AG04450 (cell line): Measurements from ENCODE around the gene NR1I2. TPM values are rescaled to one million over a fixed set of nuclear protein-coding genes. Genes with fewer than 3 reads are reported as not detected.

Source experiments
- CTCF ChIA-PET: fragments of 300-600, 350-600 bp; formaldehyde crosslinking; extraction: SDS; loops from one replicate; lab custom pipeline; 2022; ENCODE audit warnings: antibody characterized with exemption, inconsistent platforms; lab: Charles Lee
- POLR2A ChIA-PET: fragments of 350-600 bp; formaldehyde crosslinking; extraction: SDS; loops from one replicate; lab custom pipeline; 2021; ENCODE audit warnings: antibody characterized with exemption, inconsistent platforms; lab: Yijun Ruan, JAX
- DNase-seq: peaks from one replicate; pipeline ENCODE4 v3.0.0-alpha.2; 2011; ENCODE audit warnings: low read depth, low spot score
- H3K27ac ChIP-seq: one replicate; pipeline ENCODE4 v1.5.1; 2012; ENCODE audit warnings: low read depth, low read length, control low read depth
- H3K27me3 ChIP-seq: one replicate; pipeline ENCODE4 v1.6.0; 2012; ENCODE audit warnings: low read length; ENCODE audit not compliant: control insufficient read depth, insufficient read depth
- H3K4me3 ChIP-seq: 2 replicates; pipeline ENCODE4 v1.5.1; 2011; ENCODE audit warnings: mild to moderate bottlenecking, low read depth, low read length, control low read depth
- H3K9me3 ChIP-seq: 2 replicates; pipeline ENCODE4 v1.5.1; 2012; ENCODE audit warnings: low read length; ENCODE audit not compliant: control insufficient read depth, insufficient read depth
- polyA plus RNA-seq: library from polyadenylated mRNA; depleted of rRNA; stranded (reverse); fragments of >200 nt; gene quantifications from 2 replicates; pipeline ENCODE4 v1.2.3, GENCODE V29; 2011
- TF ChIP-seq, protein P1 (sequence below): IDR thresholded peaks from 2 replicates; pipeline ENCODE4 v1.5.1; 2011; ENCODE audit warnings: low read depth, low read length, control low read depth, inconsistent platforms

NR1I2 gene
- polyA plus RNA-seq, 1 experiment: not detected

DNA sequence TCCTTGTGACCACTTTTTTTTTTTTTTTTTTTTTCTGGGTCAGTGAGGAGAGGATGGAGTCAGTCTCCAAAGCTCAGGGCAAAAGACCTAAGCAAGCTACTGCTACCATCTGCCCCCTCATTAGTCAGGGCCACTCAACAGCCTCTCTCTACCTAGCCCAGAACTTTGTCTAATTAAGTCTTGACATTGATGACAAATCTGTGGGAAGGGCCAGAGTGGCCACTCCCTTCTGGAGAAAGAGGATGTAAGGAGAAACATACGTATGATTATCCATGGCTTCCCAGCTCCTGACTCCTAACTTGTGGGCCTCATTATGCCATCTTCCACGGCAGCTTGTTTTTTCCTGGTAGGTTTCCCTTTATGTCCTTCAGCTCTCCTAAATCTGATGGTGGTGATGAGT, 37.9 kb downstream of the NR1I2 start:
- H3K4me3 ChIP-seq: no peak overlapping the region
- CTCF ChIA-PET: interaction anchor here (1.9 kb wide), 1 partner anchor 11 kb away, joined by 7 read pairs; no protein-coding TSS in a partner anchor
- TF ChIP-seq, protein P1, sequence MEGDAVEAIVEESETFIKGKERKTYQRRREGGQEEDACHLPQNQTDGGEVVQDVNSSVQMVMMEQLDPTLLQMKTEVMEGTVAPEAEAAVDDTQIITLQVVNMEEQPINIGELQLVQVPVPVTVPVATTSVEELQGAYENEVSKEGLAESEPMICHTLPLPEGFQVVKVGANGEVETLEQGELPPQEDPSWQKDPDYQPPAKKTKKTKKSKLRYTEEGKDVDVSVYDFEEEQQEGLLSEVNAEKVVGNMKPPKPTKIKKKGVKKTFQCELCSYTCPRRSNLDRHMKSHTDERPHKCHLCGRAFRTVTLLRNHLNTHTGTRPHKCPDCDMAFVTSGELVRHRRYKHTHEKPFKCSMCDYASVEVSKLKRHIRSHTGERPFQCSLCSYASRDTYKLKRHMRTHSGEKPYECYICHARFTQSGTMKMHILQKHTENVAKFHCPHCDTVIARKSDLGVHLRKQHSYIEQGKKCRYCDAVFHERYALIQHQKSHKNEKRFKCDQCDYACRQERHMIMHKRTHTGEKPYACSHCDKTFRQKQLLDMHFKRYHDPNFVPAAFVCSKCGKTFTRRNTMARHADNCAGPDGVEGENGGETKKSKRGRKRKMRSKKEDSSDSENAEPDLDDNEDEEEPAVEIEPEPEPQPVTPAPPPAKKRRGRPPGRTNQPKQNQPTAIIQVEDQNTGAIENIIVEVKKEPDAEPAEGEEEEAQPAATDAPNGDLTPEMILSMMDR: no peak
- H3K27ac ChIP-seq: no peak overlapping the region
- POLR2A ChIA-PET: no interaction called here
- H3K9me3 ChIP-seq: no peaks in the 10 kb centered on the region; the same call in 1 of the 2 replicates
- no peak for DNase-seq
- H3K27me3 ChIP-seq: peaks cover 4% of the 10 kb centered on the region

DNA sequence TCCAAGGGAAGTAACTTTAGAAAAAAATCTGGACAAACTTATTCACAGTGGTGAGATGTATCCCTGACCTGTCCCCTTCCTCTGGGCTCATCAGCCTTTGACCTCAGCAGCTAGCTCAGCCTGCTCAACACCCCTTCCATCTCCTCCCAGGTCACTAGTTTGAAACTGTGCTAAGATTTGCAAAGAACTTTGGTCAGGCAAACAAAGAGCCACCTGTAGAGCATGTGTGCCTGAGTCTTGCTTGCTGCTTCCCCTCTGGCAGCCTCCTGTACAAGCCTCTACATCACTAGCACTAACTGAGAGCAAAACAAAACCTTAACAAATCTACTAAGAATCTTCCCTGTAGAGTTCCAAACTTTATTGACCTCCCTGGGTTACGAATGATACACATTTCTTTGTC, 43.9 kb downstream of the NR1I2 start:
- ChIA-PET POLR2A (no interaction called here), CTCF (interaction anchor here (0.6 kb wide), 1 partner anchor 742 kb away, joined by 3 read pairs; no protein-coding TSS in a partner anchor)
- no peaks in the 10 kb centered on the region for H3K9me3 ChIP-seq
- H3K27ac ChIP-seq: no peak overlapping the region
- DNase-seq: no peak
- TF ChIP-seq, protein P1: no peak
- H3K27me3 ChIP-seq: no peaks in the 10 kb centered on the region
- no peak overlapping the region for H3K4me3 ChIP-seq

DNA sequence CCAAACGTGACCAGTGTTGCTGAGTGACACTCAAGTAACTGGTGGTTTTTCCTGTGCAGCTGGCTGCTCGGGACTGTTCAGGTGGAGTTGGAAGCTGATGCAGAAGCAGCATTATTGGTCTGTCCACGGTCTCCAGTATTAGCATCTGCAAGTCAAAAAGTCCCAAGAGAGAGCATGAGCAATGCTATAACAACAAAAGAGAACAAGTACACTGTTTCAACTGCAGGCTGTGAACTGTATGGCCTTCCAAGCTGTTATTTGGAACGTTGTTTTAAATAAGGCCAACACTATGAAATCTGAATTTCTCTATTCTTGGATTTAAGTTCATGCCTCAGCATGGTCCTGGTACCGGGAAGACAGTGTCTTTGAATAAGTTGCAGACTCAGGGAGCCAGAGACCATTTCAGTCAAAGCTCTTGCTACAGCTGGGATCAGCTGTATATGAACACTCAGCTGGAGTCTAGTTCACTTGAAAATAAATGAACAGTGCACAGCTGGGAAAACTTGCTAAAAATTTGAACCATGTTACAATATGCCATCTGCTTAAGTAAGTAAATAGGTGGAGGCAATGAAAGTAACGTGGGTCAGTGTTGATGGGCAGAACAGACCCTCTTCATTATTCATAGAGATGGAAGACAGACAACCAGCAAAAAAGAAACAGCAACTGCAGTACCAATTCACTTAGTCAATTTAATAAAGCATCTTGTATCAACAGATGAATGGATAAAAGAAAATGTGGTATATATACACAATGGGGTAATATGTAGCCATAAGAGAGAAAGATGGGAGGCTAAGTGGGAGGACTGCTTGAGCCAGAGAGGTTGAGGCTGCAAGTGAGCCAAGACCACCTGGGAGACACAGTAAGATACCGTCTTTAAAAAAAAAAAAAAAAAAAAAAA, 45.1 kb downstream of the NR1I2 start:
- CTCF ChIA-PET: interaction anchor here (0.6 kb wide), 1 partner anchor 741 kb away, joined by 3 read pairs; no protein-coding TSS in a partner anchor
- POLR2A ChIA-PET: interaction anchor here (0.6 kb wide), 1 partner anchor 259 kb away, joined by 3 read pairs; no protein-coding TSS in a partner anchor
- TF ChIP-seq, protein P1: no peak
- H3K4me3 ChIP-seq: no peak overlapping the region
- no peaks in the 10 kb centered on the region for H3K27me3 ChIP-seq
- DNase-seq: no peak
- no peaks in the 10 kb centered on the region for H3K9me3 ChIP-seq
- H3K27ac ChIP-seq: no peak overlapping the region

DNA sequence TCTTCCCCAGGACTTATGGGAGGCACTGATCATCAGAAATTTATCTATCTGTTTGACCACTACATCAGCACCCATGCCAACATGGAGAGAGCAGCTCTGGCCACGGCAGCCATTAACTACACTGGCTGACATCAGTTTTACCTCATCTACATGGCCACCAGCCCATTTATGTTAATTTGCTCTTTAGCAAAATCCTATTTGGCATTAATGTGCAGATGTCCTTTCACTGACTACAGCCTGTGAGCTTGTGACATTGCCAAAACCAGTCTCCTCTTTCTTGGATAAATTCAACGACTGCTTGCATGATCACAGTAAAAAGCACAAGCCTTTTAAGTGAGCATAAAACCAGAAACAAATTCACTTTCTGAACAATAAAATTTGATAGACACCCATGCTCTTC, 47.5 kb downstream of the NR1I2 start:
- Histone ChIP-seq H3K9me3 (no peaks in the 10 kb centered on the region), H3K4me3 (no peak overlapping the region), H3K27ac (no peak overlapping the region), H3K27me3 (no peaks in the 10 kb centered on the region)
- CTCF ChIA-PET: interaction anchor here (1.8 to 2.2 kb wide), 2 partner anchors 10 kb away, joined by 6 to 7 read pairs; no protein-coding TSS in a partner anchor
- TF ChIP-seq, protein P1: no peak
- POLR2A ChIA-PET: no interaction called here
- DNase-seq: no peak

DNA sequence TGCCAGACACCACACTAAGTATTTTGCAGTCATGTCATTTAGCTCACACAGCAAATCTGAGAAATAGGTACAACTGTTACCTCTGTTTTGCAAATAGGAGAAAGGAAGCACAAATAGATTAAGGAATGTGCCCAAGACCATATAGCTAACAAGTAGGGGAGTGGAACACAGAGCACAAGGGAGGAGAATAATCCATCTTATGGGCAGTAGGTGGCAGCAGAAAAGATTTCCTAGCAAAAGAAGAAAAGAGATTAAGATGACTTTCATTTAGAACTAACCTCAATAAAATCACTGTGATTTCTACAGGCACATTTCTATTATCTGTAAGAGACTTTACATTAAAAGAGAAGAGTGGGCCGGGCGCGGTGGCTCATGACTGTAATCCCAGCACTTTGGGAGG, 49.1 kb downstream of the NR1I2 start:
- ChIA-PET POLR2A (no interaction called here), CTCF (interaction anchor here (1.0 to 2.2 kb wide), 5 partner anchors 8 to 586 kb away, joined by 3 to 7 read pairs (median 5); no protein-coding TSS in a partner anchor)
- no peak for DNase-seq
- TF ChIP-seq, protein P1: 0 out of 2 replicates have a peak, but pooled peaks have one; percentile 8
- Histone ChIP-seq H3K9me3 (no peaks in the 10 kb centered on the region), H3K27me3 (no peaks in the 10 kb centered on the region), H3K4me3 (no peak overlapping the region), H3K27ac (no peak overlapping the region)
